HG03432 (cell line): ENCODE data around the gene CALHM1.
"Not testable (repeated sequence)": the region's sequence is repeated elsewhere in the genome, so short reads cannot be mapped to it uniquely, and the experiment has no call there.

Experiments used
- ATAC-seq: cut with Tn5 transposase; IDR thresholded peaks from one replicate; pipeline ENCODE4 v1.9.1; 2021; ENCODE audit warnings: mild to moderate bottlenecking, moderate library complexity; ENCODE audit not compliant: unreplicated experiment

The CALHM1 gene

GRCh38 chr10:103433858-103434257, 24.8 kb downstream of the CALHM1 start:
- ATAC-seq: no peak

GRCh38 chr10:103431902-103432301, 26.8 kb downstream of the CALHM1 start:
- no peak for ATAC-seq

- ATAC-seq: no peak
These were observed 29.1 kb downstream of the CALHM1 start for GRCh38 chr10:103429647-103430046.

- ATAC-seq: no peak
These were observed 29.6 kb downstream of the CALHM1 start for GRCh38 chr10:103428989-103429643.

GRCh38 chr10:103427866-103428265, 30.8 kb downstream of the CALHM1 start:
- no peak for ATAC-seq

- ATAC-seq: no peak
These were observed 35.0 kb downstream of the CALHM1 start for GRCh38 chr10:103423748-103424147.

- ATAC-seq: no peak
These were observed 39.6 kb downstream of the CALHM1 start for GRCh38 chr10:103419101-103419500.

- ATAC-seq: no peak
These were observed 41.1 kb downstream of the CALHM1 start for GRCh38 chr10:103417601-103418000.

GRCh38 chr10:103417148-103417469, 41.6 kb downstream of the CALHM1 start:
- not testable (repeated sequence) for ATAC-seq

- ATAC-seq: no peak
These were observed 42.1 kb downstream of the CALHM1 start for GRCh38 chr10:103416436-103417147.

GRCh38 chr10:103415581-103415980, 43.1 kb downstream of the CALHM1 start:
- no peak for ATAC-seq

GRCh38 chr10:103413564-103413963, 45.1 kb downstream of the CALHM1 start:
- ATAC-seq: no peak
